Calu3 (cell line): ENCODE results near the gene RTRAF. TPM values are rescaled to one million over a fixed set of nuclear protein-coding genes. Genes with fewer than 3 reads are reported as not detected.

Experiments
- BruUV-seq: library from RNA; stranded (reverse); fragments of 400-500 nt; replicated peaks from 2 replicates; lab custom pipeline; 2021; lab: Mats Ljungman, UMichigan
- CTCF ChIA-PET: fragments of 300-600 bp; sonication (Branson Sonifier 250); formaldehyde crosslinking; loops from one replicate; lab custom pipeline; 2022; ENCODE audit warnings: antibody characterized with exemption; lab: Charles Lee
- DNase-seq: peaks from one replicate; pipeline ENCODE4 v3.0.0; 2022
- H3K27ac Mint-ChIP-seq: one replicate; pipeline ENCODE4 v1.8.0; 2022; ENCODE audit warnings: mixed read lengths; ENCODE audit not compliant: unreplicated experiment
- H3K27me3 Mint-ChIP-seq: one replicate; pipeline ENCODE4 v1.8.0; 2022; ENCODE audit warnings: mixed read lengths; ENCODE audit not compliant: unreplicated experiment
- H3K36me3 Mint-ChIP-seq: one replicate; pipeline ENCODE4 v1.8.0; 2022; ENCODE audit warnings: mild to moderate bottlenecking, moderate library complexity, mixed read lengths; ENCODE audit not compliant: insufficient read depth, unreplicated experiment
- H3K4me1 Mint-ChIP-seq: one replicate; pipeline ENCODE4 v1.8.0; 2022; ENCODE audit warnings: mild to moderate bottlenecking, low read depth, mixed read lengths; ENCODE audit not compliant: unreplicated experiment
- H3K4me3 Mint-ChIP-seq: one replicate; pipeline ENCODE4 v1.8.0; 2022; ENCODE audit warnings: mild to moderate bottlenecking, low read depth, moderate library complexity, mixed read lengths; ENCODE audit not compliant: unreplicated experiment
- H3K9me3 Mint-ChIP-seq: one replicate; pipeline ENCODE4 v1.8.0; 2022; ENCODE audit warnings: low read depth, mixed read lengths; ENCODE audit not compliant: unreplicated experiment
- intact Hi-C: fragments of 100-400 bp; cut with micrococcal nuclease; formaldehyde crosslinking; loops from one replicate; pipeline ENCODE4 v1.10.0; 2022; ENCODE audit not compliant: unreplicated experiment
- total RNA-seq: library from RNA; stranded (reverse); gene quantifications from 2 replicates; pipeline ENCODE4 v1.2.3, GENCODE V29; 2022
- TF ChIP-seq, protein P1 (sequence below): fragments of 200-600 bp; IDR thresholded peaks from one replicate; pipeline ENCODE4 v1.8.0; 2022; ENCODE audit warnings: antibody characterized with exemption; ENCODE audit not compliant: unreplicated experiment

The RTRAF gene
- total RNA-seq, 1 experiment from 2014 or later: 164 TPM

DNA sequence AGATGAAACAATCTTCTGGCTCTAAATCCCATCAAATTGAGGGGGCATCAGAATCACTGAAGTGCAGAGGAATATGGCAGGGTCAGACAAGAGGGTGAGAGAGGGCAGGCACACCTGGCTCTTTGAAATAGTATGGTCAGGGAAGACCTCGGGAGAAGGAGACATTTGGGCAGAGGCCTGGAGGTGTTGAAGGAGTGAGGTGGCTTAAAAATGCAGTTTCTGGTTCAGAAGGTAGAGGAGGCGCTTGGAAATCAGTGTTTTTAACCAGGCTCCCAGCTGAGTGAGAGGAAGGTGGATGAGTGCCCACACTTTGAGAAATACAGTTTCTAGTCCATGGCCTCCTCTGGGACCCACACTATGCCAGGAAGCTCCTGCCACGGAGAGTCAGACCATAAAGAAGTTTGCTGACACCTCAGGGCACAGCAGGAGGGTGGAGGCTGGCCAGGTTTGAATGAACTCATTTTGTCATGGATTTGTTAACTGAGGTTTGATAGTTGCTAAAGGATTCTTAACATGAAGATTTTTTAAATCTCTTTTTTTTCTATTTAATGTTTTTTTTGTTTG, 59.4 kb downstream of the RTRAF start:
- intact Hi-C loops: no loop called here
- TF ChIP-seq, protein P1, sequence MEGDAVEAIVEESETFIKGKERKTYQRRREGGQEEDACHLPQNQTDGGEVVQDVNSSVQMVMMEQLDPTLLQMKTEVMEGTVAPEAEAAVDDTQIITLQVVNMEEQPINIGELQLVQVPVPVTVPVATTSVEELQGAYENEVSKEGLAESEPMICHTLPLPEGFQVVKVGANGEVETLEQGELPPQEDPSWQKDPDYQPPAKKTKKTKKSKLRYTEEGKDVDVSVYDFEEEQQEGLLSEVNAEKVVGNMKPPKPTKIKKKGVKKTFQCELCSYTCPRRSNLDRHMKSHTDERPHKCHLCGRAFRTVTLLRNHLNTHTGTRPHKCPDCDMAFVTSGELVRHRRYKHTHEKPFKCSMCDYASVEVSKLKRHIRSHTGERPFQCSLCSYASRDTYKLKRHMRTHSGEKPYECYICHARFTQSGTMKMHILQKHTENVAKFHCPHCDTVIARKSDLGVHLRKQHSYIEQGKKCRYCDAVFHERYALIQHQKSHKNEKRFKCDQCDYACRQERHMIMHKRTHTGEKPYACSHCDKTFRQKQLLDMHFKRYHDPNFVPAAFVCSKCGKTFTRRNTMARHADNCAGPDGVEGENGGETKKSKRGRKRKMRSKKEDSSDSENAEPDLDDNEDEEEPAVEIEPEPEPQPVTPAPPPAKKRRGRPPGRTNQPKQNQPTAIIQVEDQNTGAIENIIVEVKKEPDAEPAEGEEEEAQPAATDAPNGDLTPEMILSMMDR: no peak
- H3K36me3 Mint-ChIP-seq: peaks cover 2% of the 10 kb centered on the region
- H3K4me1 Mint-ChIP-seq: peaks cover 20% of the 10 kb centered on the region
- DNase-seq: no peak
- no TSS peak for BruUV-seq
- CTCF ChIA-PET: no interaction called here
- no peaks in the 10 kb centered on the region for H3K9me3 Mint-ChIP-seq
- H3K4me3 Mint-ChIP-seq: no peak overlapping the region
- H3K27ac Mint-ChIP-seq: no peak overlapping the region
- H3K27me3 Mint-ChIP-seq: peaks cover 42% of the 10 kb centered on the region

- peaks cover 15% of the 10 kb centered on the region for H3K4me1 Mint-ChIP-seq
- TF ChIP-seq, protein P1: no peak
- no peak overlapping the region for H3K27ac Mint-ChIP-seq
- peaks cover 47% of the 10 kb centered on the region for H3K27me3 Mint-ChIP-seq
- no peak overlapping the region for H3K4me3 Mint-ChIP-seq
- intact Hi-C loops: no loop called here
- CTCF ChIA-PET: no interaction called here
- H3K9me3 Mint-ChIP-seq: no peaks in the 10 kb centered on the region
- H3K36me3 Mint-ChIP-seq: no peaks in the 10 kb centered on the region
- no peak for DNase-seq
- BruUV-seq: no TSS peak
These were observed 59.9 kb downstream of the RTRAF start for GRCh38 chr14:52049271-52049670.

DNA sequence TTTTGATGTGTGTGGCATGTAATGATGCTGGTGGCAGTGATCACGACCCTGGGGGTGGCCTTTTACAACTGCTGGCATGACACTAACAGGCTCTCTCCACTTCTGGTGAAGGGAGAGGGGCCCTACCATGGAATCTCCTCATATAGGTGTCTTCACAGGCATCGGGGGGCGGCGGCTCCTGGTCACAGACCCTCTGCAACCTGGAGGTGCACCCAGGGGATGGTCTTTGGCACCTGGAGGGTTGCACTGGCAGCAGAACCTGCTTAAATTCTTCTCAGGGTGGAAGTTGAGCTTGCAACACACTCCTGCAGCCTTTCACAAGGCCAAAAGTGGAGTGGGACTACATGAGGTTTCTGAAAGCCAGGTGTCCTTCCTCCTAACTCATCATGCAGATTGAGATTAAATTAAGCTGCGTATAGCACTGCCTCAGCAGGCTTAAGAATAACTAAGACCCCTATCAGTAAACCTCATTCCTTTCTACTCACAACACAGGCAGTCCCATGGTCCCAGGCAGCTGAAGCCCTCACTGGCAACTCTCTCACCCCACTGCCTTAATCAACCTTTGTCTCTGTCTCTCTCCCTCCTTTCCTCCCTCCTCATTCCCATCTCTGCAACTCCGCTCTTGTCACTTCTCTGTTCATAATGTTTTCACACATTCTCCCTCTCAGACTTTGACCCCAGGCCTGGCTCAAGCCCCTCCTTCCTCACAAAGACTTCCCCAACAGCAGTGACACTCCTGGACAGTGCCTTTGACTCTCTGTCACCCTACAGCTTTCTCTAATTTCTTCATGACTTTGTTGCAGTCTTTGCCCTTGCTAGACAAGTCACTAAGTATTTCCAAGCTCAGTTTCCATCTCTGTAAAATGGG, 60.6 kb downstream of the RTRAF start:
- no peak overlapping the region for H3K4me3 Mint-ChIP-seq
- H3K9me3 Mint-ChIP-seq: no peaks in the 10 kb centered on the region
- H3K36me3 Mint-ChIP-seq: no peaks in the 10 kb centered on the region
- CTCF ChIA-PET: no interaction called here
- no peak for DNase-seq
- H3K4me1 Mint-ChIP-seq: peaks cover 12% of the 10 kb centered on the region
- no peak overlapping the region for H3K27ac Mint-ChIP-seq
- intact Hi-C loops: no loop called here
- no TSS peak for BruUV-seq
- TF ChIP-seq, protein P1: no peak
- peaks cover 54% of the 10 kb centered on the region for H3K27me3 Mint-ChIP-seq

GRCh38 chr14:52051251-52051650, 61.9 kb downstream of the RTRAF start:
- no TSS peak for BruUV-seq
- no peak for DNase-seq
- TF ChIP-seq, protein P1: no peak
- H3K4me1 Mint-ChIP-seq: peaks cover 7% of the 10 kb centered on the region
- intact Hi-C loops: no loop called here
- no peak overlapping the region for H3K4me3 Mint-ChIP-seq
- no peak overlapping the region for H3K27ac Mint-ChIP-seq
- no peaks in the 10 kb centered on the region for H3K9me3 Mint-ChIP-seq
- peaks cover 59% of the 10 kb centered on the region for H3K27me3 Mint-ChIP-seq
- H3K36me3 Mint-ChIP-seq: no peaks in the 10 kb centered on the region
- CTCF ChIA-PET: no interaction called here
